ENCODE data around the gene ELK1.

Gene ELK1

DNA sequence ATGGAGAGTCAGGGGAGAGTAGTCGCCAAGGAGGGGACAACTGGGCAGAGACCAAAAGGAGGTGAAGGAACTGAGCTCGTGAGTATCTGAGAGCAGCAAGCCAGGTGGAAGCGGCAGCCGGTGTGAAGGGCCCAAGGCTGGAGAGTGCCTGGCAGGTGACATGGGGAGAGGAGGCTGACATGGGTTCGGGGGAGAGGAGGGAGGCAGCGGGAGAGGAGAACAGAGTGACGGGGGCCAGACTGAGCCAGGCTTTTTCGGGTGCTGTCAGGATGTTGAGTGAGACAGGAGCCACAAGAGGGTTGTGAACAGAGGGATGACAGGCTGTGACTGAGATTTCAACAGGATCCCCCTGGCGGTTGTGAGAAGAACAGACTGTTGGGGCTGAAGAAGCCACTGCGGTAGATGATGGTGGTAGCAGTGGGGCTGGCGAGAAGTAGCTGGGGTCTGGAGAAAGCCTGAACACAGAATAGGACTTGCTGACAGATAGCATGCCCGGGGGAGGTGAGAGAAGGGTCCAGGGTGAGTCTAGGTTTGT lies 5.7 kb downstream of the ELK1 start:
- DNase-seq, result peak; percentile 22

DNA sequence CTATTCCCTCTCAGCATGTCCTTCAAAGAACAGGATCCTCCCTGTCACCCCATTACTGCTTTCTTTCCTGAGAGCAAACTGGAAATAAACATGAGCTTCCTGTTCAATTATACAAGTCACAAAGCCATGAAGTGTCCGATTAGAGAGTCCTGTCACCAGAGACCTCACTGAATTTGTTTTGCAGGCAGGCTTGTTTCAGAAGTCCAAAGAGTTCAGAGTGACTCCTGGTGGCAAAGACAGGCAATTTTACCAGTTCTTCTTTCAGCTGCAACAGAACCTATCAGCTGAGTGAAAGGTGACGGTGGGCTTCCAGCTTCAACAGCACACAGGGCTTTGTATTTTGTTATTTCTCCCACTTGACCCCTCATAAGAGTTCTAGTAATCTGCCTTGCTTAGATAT lies 6.4 kb downstream of the ELK1 start:
- DNase-seq, result no peak

DNA sequence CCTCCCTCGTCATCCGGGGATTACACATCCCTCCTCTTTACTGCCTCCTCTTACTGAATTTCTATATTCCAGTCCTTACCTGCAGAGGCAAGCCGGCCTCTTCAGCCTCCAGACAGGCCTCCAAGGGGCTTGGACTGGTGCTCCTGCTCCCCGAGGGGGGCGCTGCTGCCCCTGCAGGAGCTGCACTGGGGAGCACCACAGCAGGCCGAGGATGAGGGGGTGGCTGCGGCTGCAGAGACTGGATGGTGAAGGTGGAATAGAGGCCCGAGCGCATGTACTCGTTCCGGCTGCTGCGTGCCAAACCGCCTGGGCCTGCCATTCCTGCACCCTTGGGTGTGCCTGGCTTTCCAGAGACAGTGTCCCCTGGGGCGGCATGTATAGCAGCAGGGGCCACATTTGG lies 11.5 kb downstream of the ELK1 start:
- no peak for DNase-seq

DNA sequence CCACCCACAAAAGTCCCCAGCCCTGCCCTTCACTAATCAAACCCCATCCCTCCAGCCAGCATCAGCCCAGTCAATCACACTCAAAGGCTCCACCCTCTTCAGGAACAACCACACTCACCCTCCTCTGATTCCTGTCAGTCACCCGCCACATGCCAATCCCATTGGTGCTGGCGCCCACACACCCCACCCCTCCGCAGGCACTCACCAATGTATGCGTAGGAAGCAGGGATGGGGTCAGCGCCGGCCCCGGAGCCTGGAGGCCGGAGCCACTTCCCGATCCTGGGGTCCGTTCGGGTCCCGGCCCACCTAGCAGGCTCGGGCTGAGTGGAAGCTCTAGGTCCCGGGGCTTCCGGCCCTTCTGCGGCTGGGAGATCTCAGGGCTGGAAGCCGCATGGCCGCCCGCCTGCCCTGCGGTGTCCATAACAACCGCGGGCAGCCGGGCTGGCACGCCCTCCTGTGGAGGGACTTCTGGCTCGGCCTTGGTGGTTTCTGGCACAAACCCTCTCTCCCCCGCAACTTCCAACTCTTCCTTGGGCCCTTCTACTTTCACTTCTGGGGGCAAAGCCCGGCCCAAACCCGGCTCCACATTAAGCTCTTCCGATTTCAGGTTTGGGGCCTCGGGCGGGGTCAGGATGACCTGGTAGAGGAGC lies 12.7 kb downstream of the ELK1 start:
- DNase-seq, result peak; percentile 49

DNA sequence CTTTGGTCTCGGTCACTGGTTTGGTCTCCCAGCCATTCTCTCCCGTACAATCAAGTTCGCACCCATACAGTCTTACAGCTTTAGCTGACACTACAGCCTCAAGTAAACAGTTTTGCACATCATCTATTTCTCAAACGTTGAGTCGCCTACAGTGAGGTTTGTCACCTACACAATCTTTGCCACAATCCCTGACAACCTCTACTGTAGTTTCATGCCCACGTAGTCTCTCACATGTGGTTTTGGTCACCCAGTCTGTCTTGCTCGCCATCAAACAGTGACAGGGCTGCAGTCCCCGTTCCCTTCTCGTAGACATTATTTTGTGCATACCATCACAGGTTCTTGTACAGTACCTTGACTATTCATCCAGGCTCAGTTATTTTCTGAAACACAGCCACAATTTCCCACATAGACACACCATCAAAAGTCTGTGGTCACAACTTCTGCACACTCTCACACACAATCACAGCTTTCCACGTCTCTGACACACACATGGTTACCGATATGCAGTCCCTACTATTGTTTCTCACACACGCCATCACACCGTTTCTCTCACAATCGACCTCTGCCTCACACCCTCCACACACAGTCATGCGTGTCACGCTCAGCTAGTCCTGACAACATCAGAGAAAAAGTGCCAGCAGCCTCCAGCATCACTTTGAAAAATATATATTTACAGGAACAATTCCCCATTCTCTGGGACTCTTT lies 15.3 kb downstream of the ELK1 start:
- peak; percentile 34 for DNase-seq

DNA sequence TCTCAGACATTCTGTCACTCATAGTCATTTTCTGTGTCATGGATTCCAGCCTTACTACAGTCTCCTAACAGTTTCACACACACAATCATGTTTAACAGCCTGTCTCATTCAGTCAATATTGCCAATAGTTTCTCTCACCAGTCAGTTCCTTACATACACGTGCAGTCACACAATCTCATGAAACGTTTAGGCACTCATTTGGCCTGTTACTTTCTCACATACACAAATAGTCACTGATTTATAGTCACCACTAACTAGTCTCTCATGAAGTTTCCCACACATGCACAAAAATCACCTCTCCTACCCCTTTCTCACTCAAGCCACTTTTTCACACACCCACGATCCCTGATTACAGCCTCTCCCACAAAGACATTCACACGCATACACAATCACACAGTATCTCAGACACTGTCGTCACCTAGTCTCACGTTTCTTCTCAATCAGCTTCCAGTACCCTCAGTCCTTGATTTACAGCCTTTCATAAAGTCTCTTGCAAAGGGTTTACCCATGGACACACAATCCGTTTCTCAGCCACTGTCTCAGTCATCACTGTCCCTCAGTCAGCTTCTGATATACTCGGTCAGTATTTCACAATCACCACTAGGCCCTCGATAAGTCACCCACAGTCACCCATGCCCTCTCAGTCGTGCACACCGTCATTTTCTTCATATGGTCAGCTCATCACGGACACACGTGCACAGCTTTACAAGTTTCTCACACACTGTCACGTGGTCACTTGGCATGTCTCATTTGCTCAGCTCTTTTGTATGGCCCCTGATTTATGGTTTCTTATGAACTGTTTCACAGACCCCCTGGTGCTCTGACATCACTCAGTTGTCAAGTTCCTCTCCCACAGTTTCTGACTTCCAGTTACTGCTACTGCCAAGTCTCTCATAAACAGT lies 16.4 kb downstream of the ELK1 start:
- no peak for DNase-seq

DNA sequence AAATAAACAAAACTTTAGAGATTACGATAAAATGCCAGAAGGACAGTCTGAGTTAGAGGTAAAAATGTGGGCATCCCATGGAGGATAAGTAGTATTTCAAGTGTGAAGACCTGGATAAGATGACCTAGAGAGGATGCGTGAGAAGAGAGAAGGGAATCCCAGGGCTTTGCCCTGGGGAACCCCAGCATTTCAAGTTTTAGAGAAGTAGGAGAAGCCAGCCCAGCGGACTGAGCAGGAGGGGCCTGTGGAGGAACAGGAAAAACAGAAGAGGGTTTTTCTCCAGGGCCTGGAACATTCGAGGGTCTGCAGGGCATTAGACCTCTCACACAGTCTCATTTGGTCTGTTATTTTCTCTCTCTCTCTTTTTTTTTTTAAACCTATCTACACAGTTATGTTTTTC lies 17.7 kb downstream of the ELK1 start:
- no peak for DNase-seq

DNA sequence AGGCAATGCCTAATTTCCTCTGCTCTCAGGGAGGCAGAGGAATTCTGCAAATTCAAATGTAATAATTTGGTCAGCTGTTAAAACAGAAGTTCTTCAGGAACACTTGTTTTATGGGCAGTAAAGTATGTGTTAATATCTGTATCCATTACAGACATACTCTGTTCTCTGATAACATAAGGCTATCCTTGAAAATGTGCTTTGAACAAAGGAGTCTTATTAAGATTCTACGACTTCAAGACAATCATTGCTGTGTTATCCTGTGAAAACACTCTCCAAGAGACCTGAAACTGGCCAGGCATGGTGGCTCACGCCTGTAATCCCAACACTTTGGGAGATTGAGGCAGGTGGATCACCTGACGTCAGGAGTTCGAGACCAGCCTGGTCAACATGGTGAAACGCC lies 18.7 kb downstream of the ELK1 start:
- DNase-seq, result no peak

DNA sequence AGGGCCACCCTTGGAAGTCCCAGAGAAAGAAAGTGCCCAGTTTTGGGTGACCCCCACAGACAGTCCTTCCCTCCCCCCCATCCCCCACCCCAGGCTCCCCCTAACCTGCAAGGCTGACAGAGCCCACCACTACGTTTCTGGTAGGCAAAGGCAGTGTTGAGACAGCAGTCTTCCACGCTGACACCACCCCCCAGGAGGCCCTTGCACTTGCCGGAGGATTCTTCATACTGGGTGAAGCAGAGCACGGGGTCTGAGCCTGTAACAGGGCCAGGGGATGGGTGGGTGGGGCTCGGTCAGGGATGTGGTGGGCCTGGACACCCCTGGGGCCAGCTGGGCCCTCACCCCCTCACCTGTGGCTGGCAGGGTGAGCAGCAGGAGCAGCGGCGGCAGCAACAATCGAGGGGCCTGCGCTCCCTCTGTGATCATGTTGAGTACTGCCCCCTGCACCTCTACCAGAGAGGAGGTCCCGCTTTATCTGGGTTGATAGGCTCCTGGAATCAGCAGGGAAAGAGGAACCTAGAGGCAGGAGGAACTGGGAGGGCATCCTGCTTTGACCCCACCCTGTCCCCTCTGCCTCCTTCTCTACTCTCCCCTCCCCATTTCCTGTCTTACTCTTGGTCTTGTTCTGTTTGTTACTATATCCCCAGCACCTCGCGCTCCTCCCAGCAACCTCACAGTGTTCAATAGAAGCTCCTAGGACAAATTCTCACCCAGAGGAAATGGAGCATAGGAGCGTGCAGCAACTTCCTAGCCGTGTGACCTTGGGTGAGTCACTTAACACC lies 20.8 kb downstream of the ELK1 start, which contains the start of gene CFP:
Gene CFP (minus strand): TSS at position 512 of the 782 bp plus-strand sequence. CDS start 86 bp downstream, at position 426.
- no peak for DNase-seq

DNA sequence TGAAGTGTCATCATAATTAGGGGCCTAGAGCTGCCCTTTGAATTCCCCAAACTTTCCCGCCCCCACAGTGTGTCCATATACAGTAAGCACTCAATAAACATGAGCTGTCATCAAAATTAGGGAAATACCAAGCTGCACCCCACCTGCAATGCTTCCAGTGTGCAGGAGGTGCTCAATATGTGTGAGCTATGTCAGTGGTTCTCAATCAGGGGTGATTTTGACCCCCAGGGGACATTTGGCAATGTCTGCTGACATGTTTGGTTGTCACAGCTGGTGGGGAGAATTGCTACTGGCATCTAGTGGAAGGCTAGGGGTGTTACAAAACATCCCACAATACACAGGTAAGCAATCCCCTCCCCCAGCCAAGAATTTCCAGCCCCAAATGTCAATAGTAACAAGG lies 21.4 kb downstream of the ELK1 start:
- no peak for DNase-seq

DNA sequence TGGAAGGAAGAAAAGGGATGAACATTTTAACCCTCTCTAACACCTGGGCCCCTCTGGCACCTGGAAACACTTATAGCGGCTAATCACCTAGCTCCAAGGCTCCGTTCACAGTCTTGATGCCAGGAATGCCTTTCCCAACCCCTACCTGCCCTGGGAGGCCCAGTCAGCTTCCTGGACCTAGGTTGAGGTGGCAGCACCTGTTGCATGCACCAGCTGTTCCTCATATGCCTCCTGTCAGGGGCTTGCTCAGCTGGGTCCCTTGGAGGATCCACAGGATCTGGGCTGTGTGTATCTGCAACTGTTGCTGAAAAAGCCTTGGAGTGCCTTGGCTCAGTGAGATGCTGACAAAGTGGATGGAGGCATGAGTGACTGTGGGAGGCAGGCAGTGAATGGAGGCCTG lies 25.0 kb downstream of the ELK1 start:
- DNase-seq, result no peak

DNA sequence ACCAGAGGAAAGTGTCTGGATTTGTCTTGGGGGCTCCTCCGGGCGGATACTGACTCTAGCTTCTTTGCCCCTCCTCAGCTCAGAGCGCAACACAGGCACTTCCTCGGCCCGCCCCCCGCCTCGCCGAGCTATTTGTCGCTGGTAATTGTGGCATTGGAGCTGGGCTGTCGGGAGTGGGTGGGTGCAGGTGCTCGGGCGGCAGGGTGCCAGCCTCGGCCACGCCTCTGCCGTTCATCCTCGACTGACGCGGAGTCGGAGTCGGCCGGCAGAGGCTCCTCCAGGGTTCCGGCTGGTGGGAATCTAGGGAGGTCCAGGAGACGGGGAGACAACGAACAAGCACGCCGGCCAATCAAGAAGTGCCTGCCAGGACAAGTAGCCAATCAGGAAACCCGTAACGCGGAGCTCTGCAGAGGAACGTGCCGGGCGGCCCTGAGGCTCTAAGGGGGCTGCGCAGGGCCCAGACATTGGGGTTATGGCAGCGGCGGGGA lies 26.8 kb downstream of the ELK1 start:
- DNase-seq, result peak; percentile 33

DNA sequence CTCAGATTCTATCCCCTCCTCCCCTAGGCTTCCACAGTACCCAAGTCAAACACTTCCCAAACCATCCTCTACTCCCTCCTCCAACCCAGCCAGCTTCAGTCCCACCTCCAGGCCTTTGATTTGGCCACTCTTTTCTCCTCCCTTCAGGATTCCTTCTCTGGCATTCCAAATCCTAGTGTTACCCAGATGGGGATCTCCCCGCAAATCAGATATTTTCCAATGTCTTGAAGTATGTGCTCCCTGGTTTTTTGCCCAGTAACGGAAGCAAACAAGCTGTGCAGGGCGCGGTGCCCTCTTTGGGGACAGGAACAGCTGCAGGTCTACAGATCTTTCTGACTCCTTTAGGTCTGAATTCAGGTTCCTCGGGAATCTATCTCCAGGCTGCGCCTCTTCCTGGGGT lies 28.5 kb downstream of the ELK1 start:
- no peak for DNase-seq

DNA sequence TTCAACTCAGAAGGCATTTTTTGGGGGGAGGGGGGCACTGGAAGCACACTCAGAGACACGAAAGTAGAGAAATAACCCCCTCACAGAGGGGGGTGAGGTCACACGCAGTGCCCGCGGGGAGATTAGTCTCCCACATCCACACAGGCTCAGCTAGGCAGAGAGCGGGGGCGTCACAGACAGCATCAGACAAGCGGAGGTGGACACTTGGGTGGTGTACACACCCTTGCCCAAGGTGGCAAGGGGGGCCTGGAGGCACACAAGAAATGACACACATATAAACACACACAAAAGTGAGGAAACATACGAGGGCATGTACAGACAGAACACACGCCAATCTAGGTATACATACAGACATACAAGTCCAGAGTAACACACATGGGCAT lies 30.1 kb downstream of the ELK1 start:
- DNase-seq, result no peak

DNA sequence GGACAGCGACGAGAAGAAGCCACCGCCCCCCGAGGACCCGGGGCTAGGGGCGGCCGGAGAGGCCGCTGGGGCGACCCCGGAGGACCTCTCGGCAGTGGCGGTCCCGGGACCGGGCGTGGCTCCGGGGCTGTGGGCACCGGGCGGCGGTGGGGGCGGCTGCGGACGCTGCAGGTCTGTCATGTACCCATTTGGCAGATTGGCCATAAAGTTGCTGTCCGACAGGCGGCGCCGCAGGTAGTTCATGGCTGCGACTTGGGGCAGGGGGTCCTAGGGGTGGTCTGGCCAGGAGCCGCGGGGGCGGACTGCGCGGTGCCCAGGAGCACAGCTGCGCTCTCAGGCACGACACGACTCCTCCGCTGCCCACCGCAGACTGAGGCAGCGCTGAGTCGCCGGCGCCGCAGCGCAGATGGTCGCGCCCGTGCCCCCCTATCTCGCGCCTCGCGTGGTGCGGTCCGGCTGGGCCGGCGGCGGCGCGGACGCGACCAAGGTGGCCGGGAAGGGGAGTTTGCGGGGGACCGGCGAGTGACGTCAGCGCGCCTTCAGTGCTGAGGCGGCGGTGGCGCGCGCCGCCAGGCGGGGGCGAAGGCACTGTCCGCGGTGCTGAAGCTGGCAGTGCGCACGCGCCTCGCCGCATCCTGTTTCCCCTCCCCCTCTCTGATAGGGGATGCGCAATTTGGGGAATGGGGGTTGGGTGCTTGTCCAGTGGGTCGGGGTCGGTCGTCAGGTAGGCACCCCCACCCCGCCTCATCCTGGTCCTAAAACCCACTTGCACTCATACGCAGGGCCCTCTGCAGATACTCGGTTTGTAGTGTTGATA lies 30.7 kb downstream of the ELK1 start, which contains the start of gene SYN1:
Gene SYN1 (minus strand): TSS at position 372 of the 817 bp plus-strand sequence. CDS start 129 bp downstream, at position 243.
- peak; percentile 78 for DNase-seq

DNA sequence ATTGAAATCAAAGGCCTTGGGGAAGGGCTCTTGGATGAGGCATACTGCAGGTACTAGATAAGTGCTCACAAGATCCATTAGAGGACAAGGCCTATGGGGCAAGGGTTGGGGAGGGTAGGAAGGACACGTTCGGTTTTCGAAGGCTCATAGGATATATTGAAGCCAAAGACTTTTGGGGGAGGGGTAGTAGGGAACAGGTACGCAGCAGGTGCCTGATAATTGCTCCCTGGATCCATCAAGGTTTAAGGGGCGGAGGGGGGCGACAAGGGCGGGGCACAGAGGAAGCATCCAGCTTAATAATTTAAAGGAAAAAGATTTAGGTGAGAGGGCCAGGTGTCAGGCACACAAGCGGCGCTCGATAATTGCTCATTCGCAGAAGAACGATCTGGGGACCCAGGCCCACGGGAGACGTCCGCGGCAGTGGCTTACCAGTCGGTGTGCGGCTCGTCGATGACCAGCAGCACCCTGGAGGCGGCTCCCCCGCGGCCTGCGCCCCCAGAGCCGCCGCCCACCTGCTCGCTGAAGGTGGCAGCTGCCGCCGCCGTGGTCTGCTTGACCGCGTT lies 31.4 kb downstream of the ELK1 start:
- DNase-seq, result no peak

DNA sequence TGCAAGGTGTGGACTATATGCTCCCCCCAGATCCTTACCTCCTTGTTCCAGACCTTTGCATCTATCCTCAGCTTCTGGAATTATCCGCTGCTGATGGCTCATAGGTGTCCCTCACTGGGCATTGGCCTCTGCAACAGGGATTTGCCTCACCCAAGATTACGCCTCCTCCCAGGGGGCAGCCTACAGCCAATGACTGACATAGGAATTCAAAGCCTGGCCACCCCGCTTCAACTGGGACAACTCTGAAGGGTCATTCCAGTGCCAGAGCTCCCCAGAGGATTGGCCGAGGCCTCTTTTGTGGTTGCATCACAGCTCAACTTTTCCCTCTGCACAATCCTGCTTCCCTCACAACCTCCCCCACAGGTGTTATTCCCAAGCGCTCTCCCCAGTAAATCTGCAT lies 35.7 kb downstream of the ELK1 start:
- DNase-seq, result no peak

DNA sequence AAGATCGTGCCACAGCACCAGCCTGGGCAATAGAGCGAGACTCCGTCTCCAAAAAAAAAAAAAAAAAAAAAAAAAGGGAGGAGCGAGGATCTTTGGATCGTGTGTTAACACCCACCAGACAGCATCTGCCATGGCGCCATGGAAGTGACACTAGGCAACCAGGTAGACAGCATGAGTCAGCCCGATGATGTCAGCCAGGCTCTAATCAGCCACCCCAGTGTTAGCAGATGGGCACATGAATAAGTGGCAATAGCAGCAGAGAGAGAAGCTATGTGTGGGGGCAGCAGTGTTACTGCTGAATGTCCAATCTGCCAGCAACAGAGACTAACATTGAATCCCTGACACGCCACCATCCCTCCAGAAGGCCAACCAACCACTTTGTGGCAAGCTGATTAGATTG lies 37.3 kb downstream of the ELK1 start:
- DNase-seq, result no peak

DNA sequence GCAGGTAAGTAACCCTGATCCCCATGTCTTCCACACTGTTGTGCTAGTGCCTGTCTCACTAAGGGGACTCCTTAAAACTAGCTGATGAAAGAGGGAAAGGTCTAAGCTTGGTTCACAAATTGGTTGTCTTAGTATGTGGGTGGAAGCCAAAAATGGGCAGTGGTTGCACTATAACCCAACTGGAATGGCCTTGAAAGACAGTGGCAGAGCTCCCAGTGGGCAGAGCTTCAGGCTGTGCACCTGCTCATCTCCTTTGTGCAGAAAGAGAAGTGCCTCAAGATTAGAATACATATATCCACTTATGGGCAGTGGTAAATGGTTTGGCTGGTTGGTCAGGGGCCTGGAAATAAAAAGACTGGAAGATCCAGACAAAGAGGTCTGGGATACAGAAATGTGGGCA lies 37.9 kb downstream of the ELK1 start:
- DNase-seq, result no peak

DNA sequence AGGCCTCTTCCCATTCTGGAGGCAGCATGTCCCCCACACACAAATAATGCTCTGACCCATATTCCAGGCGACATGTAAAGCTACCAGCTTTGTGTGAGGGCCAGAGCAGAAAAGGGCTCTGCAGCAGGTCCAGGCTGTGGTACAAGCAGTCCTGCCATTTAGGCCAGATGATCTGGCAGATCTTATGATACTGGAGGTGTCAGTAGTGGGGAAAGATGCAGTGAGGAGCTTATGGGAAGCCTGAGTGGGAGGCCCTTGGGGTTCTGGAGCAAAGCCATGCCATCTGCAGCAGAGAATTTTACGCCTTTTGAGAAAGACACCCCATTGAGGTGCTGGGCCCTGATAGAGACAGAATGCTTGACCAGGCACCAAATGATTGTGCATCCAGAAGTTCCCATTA lies 38.4 kb downstream of the ELK1 start:
- no peak for DNase-seq

DNA sequence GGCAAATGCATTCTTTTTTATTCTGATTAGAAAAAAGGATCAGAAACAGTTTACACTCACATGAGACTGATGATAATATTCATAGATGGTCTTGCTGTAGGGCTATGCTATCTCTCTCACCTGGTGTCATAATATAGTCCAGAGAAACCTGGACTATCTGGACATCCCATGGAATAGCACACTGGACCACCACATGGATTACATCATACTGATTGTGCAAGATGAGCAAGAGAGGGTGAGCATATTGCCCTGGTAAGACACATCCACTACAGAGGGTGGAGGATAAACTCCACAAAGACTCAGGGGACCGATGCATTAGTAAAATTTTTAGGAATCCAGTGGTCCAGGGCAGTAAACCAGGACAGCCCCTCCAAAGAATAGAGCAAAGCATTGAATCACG lies 38.9 kb downstream of the ELK1 start:
- DNase-seq, result no peak
